Panc1 (cell line): ENCODE results near the gene KIF1A. TPM values are rescaled to one million over a fixed set of nuclear protein-coding genes. Genes with fewer than 3 reads are reported as not detected.

ENCODE experiments used
- ATAC-seq: fragments of 200-7000 bp; cut with Tn5 transposase; 2 replicates; pipeline ENCODE4 v1.9.1; 2020; ENCODE audit warnings: mild to moderate bottlenecking, moderate library complexity
- BruUV-seq: library from RNA; stranded (reverse); fragments of 400-500 nt; replicated peaks from 2 replicates; lab custom pipeline; 2021; lab: Mats Ljungman, UMichigan
- CTCF ChIA-PET: fragments of 300-600 bp; sonication (Branson Sonifier 250); formaldehyde crosslinking; loops from one replicate; lab custom pipeline; 2022; ENCODE audit warnings: antibody characterized with exemption; lab: Charles Lee
- POLR2A ChIA-PET: fragments of 300-600 bp; sonication (Branson Sonifier 250); formaldehyde crosslinking; loops from one replicate; lab custom pipeline; 2022; ENCODE audit warnings: antibody characterized with exemption; lab: Charles Lee
- DNase-seq: peaks from one replicate; pipeline ENCODE4 v3.0.0-alpha.2; 2010; ENCODE audit warnings: low read depth, low spot score
- H3K27ac ChIP-seq: 2 replicates; pipeline ENCODE4 v1.5.1; 2011; ENCODE audit warnings: mild to moderate bottlenecking, low read length, inconsistent platforms
- H3K27me3 ChIP-seq: fragments of 200-500 bp; sonication (Bioruptor generic); 2 replicates; pipeline ENCODE4 v1.6.0; 2014; ENCODE audit warnings: low read length, inconsistent platforms; ENCODE audit not compliant: control insufficient read depth, insufficient read depth
- H3K36me3 ChIP-seq: fragments of 200-500 bp; sonication (Bioruptor generic); 2 replicates; pipeline ENCODE4 v1.5.1; 2014; ENCODE audit warnings: inconsistent platforms, mild to moderate bottlenecking, low read length, moderate library complexity; ENCODE audit not compliant: control insufficient read depth, insufficient read depth
- H3K4me1 ChIP-seq: 2 replicates; pipeline ENCODE4 v1.5.1; 2011; ENCODE audit warnings: inconsistent platforms, mild to moderate bottlenecking, low read length, moderate library complexity; ENCODE audit not compliant: control insufficient read depth, insufficient read depth
- H3K4me3 ChIP-seq, 2 experiments: 2 replicates each; pipeline ENCODE4 v1.5.1; 2011 to 2012; ENCODE audit warnings: low read depth in 2 of 2, low read length in 2 of 2, mild to moderate bottlenecking in 2 of 2, inconsistent platforms in 1 of 2, moderate library complexity in 1 of 2
- H3K9me3 ChIP-seq: fragments of 200-500 bp; sonication (Bioruptor generic); 2 replicates; pipeline ENCODE4 v1.5.1; 2014; ENCODE audit warnings: low read depth, mild to moderate bottlenecking, inconsistent platforms, low read length, moderate library complexity; ENCODE audit not compliant: control insufficient read depth, insufficient read depth
- POLR2AphosphoS5 ChIP-seq: IDR thresholded peaks from 2 replicates; pipeline ENCODE4 v1.6.1; 2012; ENCODE audit warnings: mild to moderate bottlenecking, low read depth, low read length, moderate library complexity
- SIN3A ChIP-seq: IDR thresholded peaks from 2 replicates; pipeline ENCODE4 v1.6.1; 2012; ENCODE audit warnings: low read depth, mild to moderate bottlenecking, low read length, moderate library complexity, borderline replicate concordance; ENCODE audit not compliant: insufficient read depth
- TCF7L2 ChIP-seq: IDR thresholded peaks from 2 replicates; pipeline ENCODE4 v1.6.1; 2011; ENCODE audit warnings: mild to moderate bottlenecking, low read depth, low read length, inconsistent platforms
- in situ Hi-C: cut with HindIII; loops from 2 replicates; pipeline ENCODE4 v1.10.0; 2016; ENCODE audit warnings: low sequenced_read_pairs, low pct_unique_long_range_greater_than_20kb
- intact Hi-C: fragments of 100-400 bp; cut with micrococcal nuclease; formaldehyde crosslinking; loops from one replicate; pipeline ENCODE4 v1.10.0; 2022; ENCODE audit not compliant: unreplicated experiment
- total RNA-seq: library from RNA; stranded (reverse); gene quantifications from one replicate; pipeline ENCODE4 v1.2.1, GENCODE V29; 2021; ENCODE audit not compliant: unreplicated experiment
- TF ChIP-seq, protein P1 (sequence below), 2 experiments: IDR thresholded peaks; 2 replicates each; pipeline ENCODE4 v1.6.1; 2011 to 2012; ENCODE audit warnings: low read depth in 2 of 2, control low read depth in 1 of 2, low read length in 1 of 2, mild to moderate bottlenecking in 1 of 2, moderate library complexity in 1 of 2; ENCODE audit not compliant: insufficient read depth in 1 of 2
- TF ChIP-seq, protein P2 (sequence below): fragments of 450-650 bp; IDR thresholded peaks from 2 replicates; pipeline ENCODE4 v1.5.1; 2017; ENCODE audit warnings: mild to moderate bottlenecking

KIF1A gene
- total RNA-seq, 1 experiment from 2014 or later, result 132 TPM

DNA sequence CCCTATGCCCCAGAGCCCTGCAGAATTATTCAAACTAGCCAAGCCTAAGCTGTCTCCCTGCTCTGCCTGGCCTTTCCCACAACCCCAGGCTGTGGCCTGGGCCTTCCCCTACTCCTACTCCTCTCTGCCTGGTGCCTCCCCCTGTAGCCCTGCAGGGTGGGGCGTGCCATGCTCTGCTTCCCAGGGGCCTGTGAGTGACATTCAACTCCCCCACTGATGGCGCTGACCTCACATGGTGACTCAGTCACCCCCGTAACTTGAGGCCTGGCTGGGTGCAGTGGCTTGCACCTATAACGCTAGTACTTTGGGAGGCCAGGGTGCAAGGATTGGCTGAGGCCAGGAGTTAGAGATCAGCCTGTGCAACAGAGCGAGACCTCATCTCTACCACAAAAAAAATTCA lies 60.6 kb downstream of the KIF1A start:
- ChIA-PET POLR2A (no interaction called here), CTCF (no interaction called here)
- H3K9me3 ChIP-seq, result no peaks in the 10 kb centered on the region
- intact Hi-C loops, result no loop called here
- H3K27me3 ChIP-seq, result no peaks in the 10 kb centered on the region
- TF ChIP-seq SIN3A, result no peak
- no peak for TF ChIP-seq TCF7L2
- TF ChIP-seq, protein P1, sequence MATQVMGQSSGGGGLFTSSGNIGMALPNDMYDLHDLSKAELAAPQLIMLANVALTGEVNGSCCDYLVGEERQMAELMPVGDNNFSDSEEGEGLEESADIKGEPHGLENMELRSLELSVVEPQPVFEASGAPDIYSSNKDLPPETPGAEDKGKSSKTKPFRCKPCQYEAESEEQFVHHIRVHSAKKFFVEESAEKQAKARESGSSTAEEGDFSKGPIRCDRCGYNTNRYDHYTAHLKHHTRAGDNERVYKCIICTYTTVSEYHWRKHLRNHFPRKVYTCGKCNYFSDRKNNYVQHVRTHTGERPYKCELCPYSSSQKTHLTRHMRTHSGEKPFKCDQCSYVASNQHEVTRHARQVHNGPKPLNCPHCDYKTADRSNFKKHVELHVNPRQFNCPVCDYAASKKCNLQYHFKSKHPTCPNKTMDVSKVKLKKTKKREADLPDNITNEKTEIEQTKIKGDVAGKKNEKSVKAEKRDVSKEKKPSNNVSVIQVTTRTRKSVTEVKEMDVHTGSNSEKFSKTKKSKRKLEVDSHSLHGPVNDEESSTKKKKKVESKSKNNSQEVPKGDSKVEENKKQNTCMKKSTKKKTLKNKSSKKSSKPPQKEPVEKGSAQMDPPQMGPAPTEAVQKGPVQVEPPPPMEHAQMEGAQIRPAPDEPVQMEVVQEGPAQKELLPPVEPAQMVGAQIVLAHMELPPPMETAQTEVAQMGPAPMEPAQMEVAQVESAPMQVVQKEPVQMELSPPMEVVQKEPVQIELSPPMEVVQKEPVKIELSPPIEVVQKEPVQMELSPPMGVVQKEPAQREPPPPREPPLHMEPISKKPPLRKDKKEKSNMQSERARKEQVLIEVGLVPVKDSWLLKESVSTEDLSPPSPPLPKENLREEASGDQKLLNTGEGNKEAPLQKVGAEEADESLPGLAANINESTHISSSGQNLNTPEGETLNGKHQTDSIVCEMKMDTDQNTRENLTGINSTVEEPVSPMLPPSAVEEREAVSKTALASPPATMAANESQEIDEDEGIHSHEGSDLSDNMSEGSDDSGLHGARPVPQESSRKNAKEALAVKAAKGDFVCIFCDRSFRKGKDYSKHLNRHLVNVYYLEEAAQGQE (IDR thresholded peaks at IDR 0.05; ENCODE audit: insufficient read depth in 1 of 2, low read depth in 2 of 2, low read length in 1 of 2), result no peak
- TF ChIP-seq, protein P2, sequence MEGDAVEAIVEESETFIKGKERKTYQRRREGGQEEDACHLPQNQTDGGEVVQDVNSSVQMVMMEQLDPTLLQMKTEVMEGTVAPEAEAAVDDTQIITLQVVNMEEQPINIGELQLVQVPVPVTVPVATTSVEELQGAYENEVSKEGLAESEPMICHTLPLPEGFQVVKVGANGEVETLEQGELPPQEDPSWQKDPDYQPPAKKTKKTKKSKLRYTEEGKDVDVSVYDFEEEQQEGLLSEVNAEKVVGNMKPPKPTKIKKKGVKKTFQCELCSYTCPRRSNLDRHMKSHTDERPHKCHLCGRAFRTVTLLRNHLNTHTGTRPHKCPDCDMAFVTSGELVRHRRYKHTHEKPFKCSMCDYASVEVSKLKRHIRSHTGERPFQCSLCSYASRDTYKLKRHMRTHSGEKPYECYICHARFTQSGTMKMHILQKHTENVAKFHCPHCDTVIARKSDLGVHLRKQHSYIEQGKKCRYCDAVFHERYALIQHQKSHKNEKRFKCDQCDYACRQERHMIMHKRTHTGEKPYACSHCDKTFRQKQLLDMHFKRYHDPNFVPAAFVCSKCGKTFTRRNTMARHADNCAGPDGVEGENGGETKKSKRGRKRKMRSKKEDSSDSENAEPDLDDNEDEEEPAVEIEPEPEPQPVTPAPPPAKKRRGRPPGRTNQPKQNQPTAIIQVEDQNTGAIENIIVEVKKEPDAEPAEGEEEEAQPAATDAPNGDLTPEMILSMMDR, result no peak
- TF ChIP-seq POLR2AphosphoS5, result no peak
- ATAC-seq (peak; percentile 40), DNase-seq (no peak)
- no peak overlapping the region for H3K4me3 ChIP-seq
- BruUV-seq, result no TSS peak
- in situ Hi-C loops, result no loop called here
- no peak overlapping the region for H3K27ac ChIP-seq
- no peaks in the 10 kb centered on the region for H3K4me1 ChIP-seq
- no peaks in the 10 kb centered on the region for H3K36me3 ChIP-seq

DNA sequence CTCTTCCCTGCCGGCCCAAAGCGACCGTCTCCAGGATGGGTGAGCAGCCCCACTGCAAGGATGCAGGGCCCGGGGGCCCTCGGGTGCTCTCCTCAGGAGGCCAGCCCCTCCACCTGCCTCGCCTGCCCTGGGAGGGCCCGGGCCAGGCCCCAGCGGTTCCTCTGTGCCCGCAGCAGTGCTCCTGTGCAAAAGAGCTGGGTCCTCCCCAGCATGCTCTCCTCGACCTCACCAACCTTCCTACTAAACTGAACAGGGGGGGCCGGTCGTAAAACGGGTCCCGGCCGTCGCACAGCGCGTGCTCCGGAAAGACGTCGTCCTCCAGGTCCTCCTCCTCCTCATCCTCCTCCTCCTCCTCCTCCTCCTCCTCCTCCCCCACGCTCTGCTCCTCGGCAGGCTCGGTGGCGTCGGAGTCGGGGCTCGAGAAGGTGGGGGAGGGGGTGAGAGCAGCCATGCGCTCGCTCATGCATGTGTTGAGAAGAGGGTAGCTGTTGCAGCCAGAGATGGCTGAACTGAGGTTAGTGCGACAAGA lies 62.9 kb downstream of the KIF1A start:
- ChIA-PET CTCF (no interaction called here), POLR2A (no interaction called here)
- no peak for TF ChIP-seq POLR2AphosphoS5
- TF ChIP-seq, protein P2, result no peak
- no peak for TF ChIP-seq TCF7L2
- TF ChIP-seq, protein P1 (IDR thresholded peaks at IDR 0.05; ENCODE audit: insufficient read depth in 1 of 2, low read depth in 2 of 2, low read length in 1 of 2), result no peak
- TF ChIP-seq SIN3A, result no peak
- Histone ChIP-seq H3K27me3 (no peaks in the 10 kb centered on the region), H3K36me3 (no peaks in the 10 kb centered on the region), H3K4me1 (no peaks in the 10 kb centered on the region), H3K9me3 (no peaks in the 10 kb centered on the region), H3K27ac (no peak overlapping the region), H3K4me3 (no peak overlapping the region)
- DNase-seq, result no peak
- no TSS peak for BruUV-seq
- ATAC-seq, result no peak
- in situ Hi-C loops, result no loop called here
- intact Hi-C loops, result no loop called here
